Prostate gland (tissue), 2 donors: ENCODE data around the gene NR2C2AP.

Experiments used
- POLR2A ChIP-seq: fragments of 450-650 bp; IDR thresholded peaks from one replicate; pipeline ENCODE4 v1.6.1; 2016; ENCODE audit warnings: antibody characterized with exemption, mild to moderate bottlenecking
- TF ChIP-seq, protein P1 (sequence below), 4 experiments: fragments of 200-600 bp in 2 of 4; fragments of 450-650 bp in 2 of 4; sonication (generic) in 2 of 4; IDR thresholded peaks; 1 replicate in 3 of 4; 2 replicates in 1 of 4; pipeline ENCODE4 v1.5.1; 2016 to 2019; ENCODE audit warnings: antibody characterized with exemption in 4 of 4, mild to moderate bottlenecking in 2 of 4, moderate library complexity in 2 of 4

DNA sequence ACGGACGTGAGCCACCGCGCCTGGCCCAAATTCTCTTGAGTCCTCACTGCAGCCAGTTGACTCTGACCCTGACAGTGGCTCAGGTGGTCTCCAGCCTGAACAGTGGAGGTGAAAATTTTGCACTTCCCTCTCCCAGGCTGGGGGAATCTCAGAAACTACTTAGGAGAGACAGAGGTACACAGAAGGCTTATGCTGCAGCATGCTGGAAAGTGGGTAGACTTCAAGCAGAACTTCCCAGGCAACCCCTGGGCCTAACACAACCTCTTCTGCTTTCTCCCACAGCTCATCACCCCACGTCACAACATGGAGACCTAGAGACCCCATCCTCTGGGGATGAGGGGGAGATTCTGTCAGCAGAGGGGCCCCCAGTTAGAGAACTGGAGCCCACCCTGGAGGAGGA is 23.0 kb upstream of the NR2C2AP start:
- TF ChIP-seq, protein P1, sequence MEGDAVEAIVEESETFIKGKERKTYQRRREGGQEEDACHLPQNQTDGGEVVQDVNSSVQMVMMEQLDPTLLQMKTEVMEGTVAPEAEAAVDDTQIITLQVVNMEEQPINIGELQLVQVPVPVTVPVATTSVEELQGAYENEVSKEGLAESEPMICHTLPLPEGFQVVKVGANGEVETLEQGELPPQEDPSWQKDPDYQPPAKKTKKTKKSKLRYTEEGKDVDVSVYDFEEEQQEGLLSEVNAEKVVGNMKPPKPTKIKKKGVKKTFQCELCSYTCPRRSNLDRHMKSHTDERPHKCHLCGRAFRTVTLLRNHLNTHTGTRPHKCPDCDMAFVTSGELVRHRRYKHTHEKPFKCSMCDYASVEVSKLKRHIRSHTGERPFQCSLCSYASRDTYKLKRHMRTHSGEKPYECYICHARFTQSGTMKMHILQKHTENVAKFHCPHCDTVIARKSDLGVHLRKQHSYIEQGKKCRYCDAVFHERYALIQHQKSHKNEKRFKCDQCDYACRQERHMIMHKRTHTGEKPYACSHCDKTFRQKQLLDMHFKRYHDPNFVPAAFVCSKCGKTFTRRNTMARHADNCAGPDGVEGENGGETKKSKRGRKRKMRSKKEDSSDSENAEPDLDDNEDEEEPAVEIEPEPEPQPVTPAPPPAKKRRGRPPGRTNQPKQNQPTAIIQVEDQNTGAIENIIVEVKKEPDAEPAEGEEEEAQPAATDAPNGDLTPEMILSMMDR (IDR thresholded peaks at IDR 0.05): no peak
- no peak for TF ChIP-seq POLR2A
